ENCODE data around the gene RNF152. TPM values are rescaled to one million over a fixed set of nuclear protein-coding genes. Genes with fewer than 3 reads are reported as not detected.

RNF152 gene
- polyA plus RNA-seq, 1 experiment, result 6.5 TPM

- 0 out of 2 replicates have a peak, but pooled peaks cover 1% of the 10 kb centered on the region for H3K36me3 ChIP-seq (ENCODE audit: control insufficient read depth, insufficient read depth, low read length)
- no peak for TF ChIP-seq CTCF (IDR thresholded peaks at IDR 0.05; ENCODE audit: insufficient read depth, low read depth, low read length)
- no peaks in the 10 kb centered on the region for H3K27me3 ChIP-seq (ENCODE audit: control insufficient read depth, insufficient read depth, low read length)
- ChIA-PET POLR2A (no interaction called here), CTCF (interaction anchor here (0.5 to 1.6 kb wide), 3 partner anchors 27 to 273 kb away, joined by 3 to 6 read pairs (median 4); no protein-coding TSS in a partner anchor)
- no peak overlapping the region for H3K4me3 ChIP-seq (ENCODE audit: low read depth, low read length)
- DNase-seq (ENCODE audit: low read depth), result no peak
Measured at GRCh38 chr18:61855449-61856378, 37.1 kb downstream of the RNF152 start.

GRCh38 chr18:61854578-61855448 is 38.0 kb downstream of the RNF152 start:
- DNase-seq (ENCODE audit: low read depth), result no peak
- POLR2A ChIA-PET, result no interaction called here
- CTCF ChIA-PET, result interaction anchor here (0.7 kb wide), 1 partner anchor 220 kb away, joined by 3 read pairs; no protein-coding TSS in a partner anchor

GRCh38 chr18:61853855-61854254 is 39.0 kb downstream of the RNF152 start:
- CTCF ChIA-PET, result no interaction called here
- no peak for TF ChIP-seq CTCF (IDR thresholded peaks at IDR 0.05; ENCODE audit: insufficient read depth, low read depth, low read length)
- no peak for DNase-seq (ENCODE audit: low read depth)
- no peak overlapping the region for H3K4me3 ChIP-seq (ENCODE audit: low read depth, low read length)
- H3K36me3 ChIP-seq (ENCODE audit: control insufficient read depth, insufficient read depth, low read length), result no peaks in the 10 kb centered on the region
- H3K27me3 ChIP-seq (ENCODE audit: control insufficient read depth, insufficient read depth, low read length), result no peaks in the 10 kb centered on the region
- POLR2A ChIA-PET, result no interaction called here

More at GRCh38 chr18:61854578-61855448, 38.0 kb downstream of the RNF152 start:
- TF ChIP-seq CTCF (IDR thresholded peaks at IDR 0.05; ENCODE audit: insufficient read depth, low read depth, low read length), result no peak
- no peaks in the 10 kb centered on the region for H3K27me3 ChIP-seq (ENCODE audit: control insufficient read depth, insufficient read depth, low read length)
- no peaks in the 10 kb centered on the region for H3K36me3 ChIP-seq (ENCODE audit: control insufficient read depth, insufficient read depth, low read length)
- H3K4me3 ChIP-seq (ENCODE audit: low read depth, low read length), result no peak overlapping the region

GRCh38 chr18:61852496-61852895 is 40.3 kb downstream of the RNF152 start:
- CTCF ChIA-PET, result no interaction called here
- POLR2A ChIA-PET, result no interaction called here
- DNase-seq (ENCODE audit: low read depth), result no peak
- no peak for TF ChIP-seq CTCF (IDR thresholded peaks at IDR 0.05; ENCODE audit: insufficient read depth, low read depth, low read length)
- Histone ChIP-seq H3K27me3 (ENCODE audit: control insufficient read depth, insufficient read depth, low read length) (no peaks in the 10 kb centered on the region), H3K4me3 (ENCODE audit: low read depth, low read length) (no peak overlapping the region), H3K36me3 (ENCODE audit: control insufficient read depth, insufficient read depth, low read length) (no peaks in the 10 kb centered on the region)

- Histone ChIP-seq H3K27me3 (ENCODE audit: control insufficient read depth, insufficient read depth, low read length) (no peaks in the 10 kb centered on the region), H3K36me3 (ENCODE audit: control insufficient read depth, insufficient read depth, low read length) (no peaks in the 10 kb centered on the region), H3K4me3 (ENCODE audit: low read depth, low read length) (no peak overlapping the region)
- CTCF ChIA-PET, result no interaction called here
- no peak for TF ChIP-seq CTCF (IDR thresholded peaks at IDR 0.05; ENCODE audit: insufficient read depth, low read depth, low read length)
- DNase-seq (ENCODE audit: low read depth), result no peak
- POLR2A ChIA-PET, result no interaction called here
Measured at GRCh38 chr18:61851940-61852451, 40.8 kb downstream of the RNF152 start.
